ENCODE results near the gene SEC14L3.

The SEC14L3 gene

GRCh38 chr22:30421695-30422480 lies 49.9 kb downstream of the SEC14L3 start:
- DNase-seq: no peak

GRCh38 chr22:30420347-30421125 lies 51.3 kb downstream of the SEC14L3 start:
- DNase-seq: no peak

GRCh38 chr22:30416837-30417236 lies 55.0 kb downstream of the SEC14L3 start:
- no peak for DNase-seq

GRCh38 chr22:30416403-30416802 lies 55.4 kb downstream of the SEC14L3 start:
- DNase-seq: no peak

GRCh38 chr22:30414525-30415047 lies 57.2 kb downstream of the SEC14L3 start:
- DNase-seq: no peak

GRCh38 chr22:30413745-30414524 lies 57.9 kb downstream of the SEC14L3 start:
- DNase-seq: no peak

GRCh38 chr22:30413001-30413400 lies 58.8 kb downstream of the SEC14L3 start:
- DNase-seq: no peak

- no peak for DNase-seq
Measured at GRCh38 chr22:30411780-30412179, 60.0 kb downstream of the SEC14L3 start.

Measured in NCI-H1436 treated with DMSO at 0.1 percent for 48 hours (cell line).